CD14-positive monocyte (primary cell): ENCODE data around the gene RSPO1. TPM values are rescaled to one million over a fixed set of nuclear protein-coding genes. Genes with fewer than 3 reads are reported as not detected.

Experiments used
- DNase-seq, 3 donors: peaks; one replicate each; pipeline ENCODE4 v3.0.0-alpha.2; 2011 to 2022
- H2AFZ ChIP-seq: 2 replicates; pipeline ENCODE4 v1.6.0; 2012; ENCODE audit warnings: mild to moderate bottlenecking, low read depth, low read length, inconsistent platforms; ENCODE audit not compliant: insufficient read depth, poor library complexity, severe bottlenecking
- H3K27ac ChIP-seq, 2 donors: 1 replicate in 1 of 2; 2 replicates in 1 of 2; pipeline ENCODE4 v1.5.1; 2012 to 2013; ENCODE audit warnings: low read length in 2 of 2, control low read depth in 1 of 2, inconsistent platforms in 1 of 2, low read depth in 1 of 2, mild to moderate bottlenecking in 1 of 2
- H3K27me3 ChIP-seq, 2 donors: one replicate each; pipeline versions ENCODE4 v1.6.0 to v1.6.1; 2011 to 2013; ENCODE audit warnings: low read length in 2 of 2; ENCODE audit not compliant: control insufficient read depth in 2 of 2, insufficient read depth in 2 of 2
- H3K36me3 ChIP-seq, 2 donors: replicated peaks in 1 of 2; 1 replicate in 1 of 2; 2 replicates in 1 of 2; pipeline versions ENCODE4 v1.5.1 to v1.6.1; 2012 to 2013; ENCODE audit warnings: low read length in 2 of 2, control low read depth in 1 of 2, inconsistent platforms in 1 of 2, mild to moderate bottlenecking in 1 of 2; ENCODE audit not compliant: insufficient read depth in 2 of 2, control insufficient read depth in 1 of 2
- H3K4me1 ChIP-seq, 2 donors: 1 replicate in 1 of 2; 2 replicates in 1 of 2; pipeline versions ENCODE4 v1.5.1 to v1.6.1; 2012 to 2013; ENCODE audit warnings: low read length in 2 of 2, control low read depth in 1 of 2, inconsistent platforms in 1 of 2, mild to moderate bottlenecking in 1 of 2, moderate library complexity in 1 of 2; ENCODE audit not compliant: insufficient read depth in 2 of 2, control insufficient read depth in 1 of 2
- H3K4me2 ChIP-seq: replicated peaks from 2 replicates; pipeline ENCODE3; 2012; ENCODE audit warnings: low read length, moderate library complexity, mild to moderate bottlenecking; ENCODE audit not compliant: poor library complexity, severe bottlenecking; ENCODE audit errors: extremely low read depth
- H3K4me3 ChIP-seq, 3 experiments: fragments of 200-600 bp in 1 of 3; sonication (generic) in 1 of 3; replicated peaks in 1 of 3; 1 replicate in 2 of 3; 2 replicates in 1 of 3; pipeline ENCODE4 v1.5.1; 2011 to 2013; ENCODE audit warnings: low read length in 3 of 3, mild to moderate bottlenecking in 3 of 3, control low read depth in 2 of 3, low read depth in 2 of 3, inconsistent platforms in 1 of 3, moderate library complexity in 1 of 3
- H3K79me2 ChIP-seq: 2 replicates; pipeline ENCODE4 v1.6.0; 2012; ENCODE audit warnings: mild to moderate bottlenecking, control low read depth, inconsistent platforms, low read length, moderate library complexity; ENCODE audit not compliant: insufficient read depth
- H3K9ac ChIP-seq: 2 replicates; pipeline ENCODE4 v1.6.0; 2017; ENCODE audit warnings: low read length, mild to moderate bottlenecking; ENCODE audit not compliant: insufficient read depth, poor library complexity, severe bottlenecking
- H3K9me3 ChIP-seq, 2 donors: replicated peaks in 1 of 2; 1 replicate in 1 of 2; 2 replicates in 1 of 2; pipeline versions ENCODE4 v1.5.1 to v1.6.1; 2012 to 2013; ENCODE audit warnings: low read length in 2 of 2, control low read depth in 1 of 2; ENCODE audit not compliant: control insufficient read depth in 1 of 2, insufficient read depth in 1 of 2
- H4K20me1 ChIP-seq: 2 replicates; pipeline ENCODE4 v1.6.0; 2012; ENCODE audit warnings: mild to moderate bottlenecking, low read length, control low read depth, moderate library complexity; ENCODE audit not compliant: insufficient read depth
- H3K27ac Mint-ChIP-seq, 7 donors: one replicate each; pipeline ENCODE4 v1.8.0; 2020; ENCODE audit warnings: mild to moderate bottlenecking in 7 of 7, mixed read lengths in 7 of 7, moderate library complexity in 6 of 7, inconsistent platforms in 2 of 7
- H3K27me3 Mint-ChIP-seq, 3 donors: one replicate each; pipeline ENCODE4 v1.8.0; 2021 to 2022; ENCODE audit warnings: low read depth in 3 of 3, mild to moderate bottlenecking in 3 of 3, mixed read lengths in 3 of 3, moderate library complexity in 3 of 3, inconsistent platforms in 1 of 3
- H3K36me3 Mint-ChIP-seq, 2 donors: one replicate each; pipeline ENCODE4 v1.8.0; 2020; ENCODE audit warnings: mixed read lengths in 2 of 2, inconsistent platforms in 1 of 2, mild to moderate bottlenecking in 1 of 2
- H3K4me1 Mint-ChIP-seq: one replicate; pipeline ENCODE4 v1.8.0; 2020; ENCODE audit warnings: mild to moderate bottlenecking, mixed read lengths
- H3K4me3 Mint-ChIP-seq, 2 donors: one replicate each; pipeline ENCODE4 v1.8.0; 2020; ENCODE audit warnings: mild to moderate bottlenecking in 2 of 2, mixed read lengths in 2 of 2, moderate library complexity in 1 of 2
- H3K9me3 Mint-ChIP-seq, 7 donors: one replicate each; pipeline ENCODE4 v1.8.0; 2020 to 2022; ENCODE audit warnings: mixed read lengths in 7 of 7, mild to moderate bottlenecking in 6 of 7, moderate library complexity in 6 of 7, inconsistent platforms in 2 of 7
- CTCF ChIP-seq: fragments of 200-600 bp; IDR thresholded peaks from one replicate; pipeline ENCODE4 v1.8.0; 2022; ENCODE audit warnings: antibody characterized with exemption, mild to moderate bottlenecking
- WGBS: methylation state at CpG from one replicate; pipeline ENCODE4 v1.1.5; 2013; ENCODE audit warnings: missing lambda C conversion rate; ENCODE audit not compliant: insufficient coverage; 5-methylcytosine and 5-hydroxymethylcytosine counted together
- intact Hi-C, 2 donors: fragments of 100-400 bp; cut with micrococcal nuclease; formaldehyde crosslinking; loops; one replicate each; pipeline versions ENCODE4 v1.15.0 to v1.15.1; 2023
- polyA plus RNA-seq, 3 donors: library from polyadenylated mRNA; depleted of rRNA in 1 of 3; unstranded in 2 of 3; stranded (reverse) in 1 of 3; fragments of 300-500 nt in 2 of 3; fragments of >200 nt in 1 of 3; fragmentation: Illumina TruSeq in 2 of 3; gene quantifications; 1 replicate in 2 of 3; 2 replicates in 1 of 3; pipeline ENCODE4 v1.2.3, GENCODE V29; 2012 to 2021

Gene RSPO1
- polyA plus RNA-seq, 3 donors = not detected

DNA sequence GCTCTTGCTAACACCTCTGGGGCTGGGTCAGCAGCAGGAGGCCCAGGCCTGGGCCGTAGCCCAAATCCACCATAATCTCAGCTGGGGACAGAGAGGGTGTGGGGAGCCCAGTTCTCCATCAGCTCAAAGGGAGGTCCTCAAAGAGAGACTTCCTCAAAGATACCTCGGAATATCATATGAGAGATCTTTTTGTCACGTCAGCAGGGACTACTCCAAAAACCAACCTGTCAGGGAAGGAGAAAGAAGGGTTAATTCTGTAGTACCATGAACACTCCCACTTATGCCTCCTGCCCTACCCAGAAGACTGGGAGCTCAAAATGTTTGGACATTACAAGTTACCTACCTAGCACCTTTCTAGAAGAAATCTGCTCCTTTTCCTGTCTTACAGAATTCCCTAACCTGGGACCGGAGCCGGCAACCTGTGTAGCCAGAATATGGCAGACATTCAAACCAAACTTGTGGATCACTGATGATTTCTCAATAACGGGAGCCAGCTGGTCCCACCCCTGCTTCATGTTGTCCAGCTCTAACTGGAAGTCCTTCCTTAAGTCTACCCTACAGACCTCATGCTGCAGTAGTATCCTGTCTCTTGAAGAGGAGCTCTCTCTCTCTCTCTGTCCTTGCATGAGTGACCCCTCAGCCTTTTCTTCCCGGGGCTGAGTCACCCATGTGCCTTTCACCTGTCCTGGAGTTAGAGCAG lies 4.8 kb downstream of the RSPO1 start:
- H2AFZ ChIP-seq = no peak overlapping the region
- Mint-ChIP-seq H3K4me3 (no peak overlapping the region), H3K36me3 (no peaks in the 10 kb centered on the region), H3K27me3 (peaks cover 60 to 79% (median 65%) of the 10 kb centered on the region in 3 donors), H3K4me1 (peaks cover 5% of the 10 kb centered on the region), H3K27ac (peak overlapping the region in 1 of 7 donors; percentile 64), H3K9me3 (peaks cover 0 to 12% (median 6%) of the 10 kb centered on the region in 7 donors)
- 61% methylated on average over 4 of the region's 7 CpGs for WGBS
- TF ChIP-seq CTCF = no peak
- no peak overlapping the region for H3K27ac ChIP-seq
- DNase-seq = no peak
- no peaks in the 10 kb centered on the region for H3K36me3 ChIP-seq
- H3K4me1 ChIP-seq = peaks cover 0 to 9% of the 10 kb centered on the region in 2 donors
- H3K9ac ChIP-seq = no peak overlapping the region
- no peak overlapping the region for H3K4me3 ChIP-seq
- no peak overlapping the region for H3K4me2 ChIP-seq
- H3K27me3 ChIP-seq = peaks cover 32 to 57% of the 10 kb centered on the region in 2 donors
- H3K9me3 ChIP-seq = peaks cover 0 to 19% of the 10 kb centered on the region in 2 donors
- H4K20me1 ChIP-seq = no peaks in the 10 kb centered on the region
- intact Hi-C loops = no loop called here
- no peaks in the 10 kb centered on the region for H3K79me2 ChIP-seq

- peaks cover 56 to 75% (median 63%) of the 10 kb centered on the region in 3 donors for H3K27me3 Mint-ChIP-seq
These were observed 5.7 kb downstream of the RSPO1 start for GRCh38 chr1:37629008-37629407.

More at GRCh38 chr1:37629008-37629407, 5.7 kb downstream of the RSPO1 start:
- H3K4me1 Mint-ChIP-seq = peaks cover 2% of the 10 kb centered on the region
- H3K4me1 ChIP-seq = peaks cover 0 to 1% of the 10 kb centered on the region in 2 donors
- H3K27me3 ChIP-seq = peaks cover 29 to 50% of the 10 kb centered on the region in 2 donors
- intact Hi-C loops = no loop called here
- peaks cover 0 to 17% of the 10 kb centered on the region in 2 donors for H3K9me3 ChIP-seq
- no peak overlapping the region for H2AFZ ChIP-seq
- no peak for DNase-seq
- H4K20me1 ChIP-seq = no peaks in the 10 kb centered on the region
- no peaks in the 10 kb centered on the region for H3K36me3 Mint-ChIP-seq
- no peak for TF ChIP-seq CTCF
- no peaks in the 10 kb centered on the region for H3K79me2 ChIP-seq
- H3K27ac Mint-ChIP-seq = no peak overlapping the region
- H3K36me3 ChIP-seq = no peaks in the 10 kb centered on the region
- peak overlapping the region in 1 of 2 donors; percentile 9 for H3K4me3 Mint-ChIP-seq
- peaks cover 0 to 12% (median 4%) of the 10 kb centered on the region in 7 donors for H3K9me3 Mint-ChIP-seq
- no peak overlapping the region for H3K4me3 ChIP-seq
- no peak overlapping the region for H3K27ac ChIP-seq
- no peak overlapping the region for H3K9ac ChIP-seq
- no peak overlapping the region for H3K4me2 ChIP-seq
